ENCODE data around the gene HRAS.

DNA sequence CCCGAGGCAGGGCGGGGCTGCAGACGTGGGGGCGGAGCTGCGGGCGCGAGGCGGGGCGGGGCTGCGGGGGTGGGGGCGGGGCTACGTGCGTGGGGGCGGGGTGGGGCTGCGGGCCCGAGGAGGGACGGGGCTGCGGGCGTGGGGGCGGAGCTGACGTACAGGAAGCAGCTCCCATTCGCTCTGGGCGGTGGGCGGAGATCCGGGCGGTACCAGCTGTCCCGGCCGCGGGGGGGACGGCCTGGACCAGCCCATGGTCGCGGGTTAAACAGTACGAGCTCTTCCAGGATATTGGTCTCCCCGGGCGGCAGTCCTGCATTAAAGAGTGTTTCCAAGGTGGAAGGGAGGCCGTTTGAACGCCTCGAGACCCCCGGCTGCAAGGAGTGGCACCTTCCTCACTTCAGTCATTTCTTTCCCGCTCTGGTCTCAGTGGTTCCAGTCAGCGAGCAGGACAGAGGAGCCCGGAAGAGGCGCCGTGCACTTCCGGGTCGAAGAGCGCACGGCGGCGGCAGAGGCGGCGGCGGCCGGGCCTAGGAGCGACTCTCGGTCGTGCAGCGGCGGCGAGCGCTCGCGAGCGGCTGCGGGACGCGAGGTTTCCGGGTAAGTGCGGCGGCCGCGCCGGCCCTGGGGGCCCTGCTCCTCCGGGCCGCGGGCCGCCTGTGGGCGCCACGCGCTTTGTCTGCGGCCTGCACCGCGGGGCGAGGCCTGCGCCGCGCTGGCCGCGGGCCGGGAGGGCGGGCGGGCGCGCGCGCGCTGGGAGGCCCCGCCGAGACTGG lies 40.8 kb upstream of the HRAS start, which contains the start of gene PHRF1:
- TF ChIP-seq EZH2phosphoT487 (IDR thresholded peaks at IDR 0.05; ENCODE audit: insufficient read depth, low read depth) = no peak
- no peak for TF ChIP-seq EZH2 (IDR thresholded peaks at IDR 0.05; ENCODE audit: insufficient read depth, poor library complexity, severe bottlenecking)

Data from GM23248 (cell line).